ENCODE measurements around the gene CAPN12. TPM values are rescaled to one million over a fixed set of nuclear protein-coding genes. Genes with fewer than 3 reads are reported as not detected.

CAPN12 gene
- total and polyA plus RNA-seq, 2 of the 8 experiments (the other 6 are each of a cell fraction or from before 2014, with no cell fraction given): 8.8 to 20.0 TPM

DNA sequence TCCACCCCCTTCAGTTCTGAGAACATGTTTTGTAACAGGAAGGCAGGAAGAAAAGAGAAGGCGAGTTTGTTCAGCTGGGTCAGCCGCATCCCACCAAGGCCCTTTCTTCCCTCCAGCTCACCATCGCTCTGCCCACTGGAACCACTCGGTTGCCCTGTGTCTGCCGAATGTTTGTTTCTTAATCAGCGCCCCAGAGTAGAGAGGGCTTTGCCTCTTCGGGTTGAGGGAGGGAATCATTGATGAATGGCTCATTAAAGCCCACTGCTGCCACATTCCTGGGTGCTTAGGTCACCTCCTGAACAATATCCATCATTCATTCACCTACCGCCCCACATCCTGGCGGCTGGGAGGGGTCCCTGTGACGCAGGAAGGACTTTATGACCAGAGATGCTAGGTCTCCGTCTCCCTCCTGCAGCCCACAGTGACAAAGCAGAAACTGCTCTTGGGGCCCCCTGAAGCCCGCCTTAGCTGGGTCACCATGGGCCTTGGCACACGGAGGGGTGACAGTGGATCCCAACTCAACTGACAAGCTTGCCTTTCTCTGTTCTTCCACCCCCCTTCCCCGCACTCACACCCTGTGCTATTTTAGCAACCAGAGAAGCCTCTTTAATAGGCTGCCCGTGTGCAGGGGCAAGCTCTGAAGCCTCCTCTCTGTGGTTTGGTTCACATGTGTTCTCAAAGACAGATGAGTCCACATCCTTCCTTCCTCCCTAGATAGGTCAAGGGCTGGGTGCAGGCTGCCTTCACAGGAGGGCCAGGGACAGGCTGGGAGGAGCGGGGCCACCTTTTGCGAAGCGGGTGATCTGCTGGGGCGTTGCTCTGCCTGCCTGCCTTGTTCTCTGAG lies 50.7 kb downstream of the CAPN12 start (continued):
- no peak for TF ChIP-seq SP2 (IDR thresholded peaks at IDR 0.05; ENCODE audit: low read length)
- no peak for TF ChIP-seq BCL11A (IDR thresholded peaks at IDR 0.05; ENCODE audit: low read depth in 2 of 2, low read length in 2 of 2)
- TF ChIP-seq TEAD4 (IDR thresholded peaks at IDR 0.05; ENCODE audit: low read depth, low read length): peak; percentile 73; the same call in 1 of the 2 replicates
- peak; percentile 48; the same call in 1 of the 2 replicates for TF ChIP-seq CREB1 (IDR thresholded peaks at IDR 0.05)
- no peak for TF ChIP-seq RAD21 (IDR thresholded peaks at IDR 0.05 in 1 of 2, conservative IDR thresholded peaks at IDR 0.05 in 1 of 2; ENCODE audit: low read depth in 2 of 2, low read length in 2 of 2)
- TF ChIP-seq RNF2 (IDR thresholded peaks at IDR 0.05; ENCODE audit: borderline replicate concordance, low read depth, low read length, missing control alignments, poor library complexity, severe bottlenecking): no peak
- no peak for TF ChIP-seq BACH1 (IDR thresholded peaks at IDR 0.05; ENCODE audit: low read length)
- peak; percentile 45; the same call in 1 of the 2 replicates for TF ChIP-seq POLR2AphosphoS5 (IDR thresholded peaks at IDR 0.05; ENCODE audit: low read depth, low read length)
- TF ChIP-seq NANOG (IDR thresholded peaks at IDR 0.05; ENCODE audit: insufficient read depth, low read depth, low read length, poor library complexity, severe bottlenecking): no peak
- TF ChIP-seq KDM4A (IDR thresholded peaks at IDR 0.05; ENCODE audit: low read depth, low read length, severe bottlenecking): no peak
- no peak for TF ChIP-seq KDM1A (IDR thresholded peaks at IDR 0.05; ENCODE audit: borderline replicate concordance, low read length)
- TF ChIP-seq ATF2 (IDR thresholded peaks at IDR 0.05; ENCODE audit: low read length): peak; percentile 84
- TF ChIP-seq SIRT6 (IDR thresholded peaks at IDR 0.05; ENCODE audit: low read length): no peak
- no peak for TF ChIP-seq SAP30 (IDR thresholded peaks at IDR 0.05; ENCODE audit: insufficient read depth, insufficient replicate concordance, low read length)
- no peak for TF ChIP-seq E2F6 (IDR thresholded peaks at IDR 0.05)
